ENCODE results near the gene MAP1LC3A.

MAP1LC3A gene

GRCh38 chr20:34522969-34523871 is 35.3 kb upstream of the MAP1LC3A start:
- Histone ChIP-seq H3K27ac (replicated peaks; ENCODE audit: low read length) (no peak overlapping the region), H2BK12ac (ENCODE audit: low read length) (no peak overlapping the region)
- WGBS, 2 donors (ENCODE audit: extremely low coverage in 2 of 2, insufficient read length in 2 of 2, insufficient replicate concordance in 1 of 2), result no CpG with 5 or more reads among the region's 17 CpGs

GRCh38 chr20:34524426-34524825 is 34.1 kb upstream of the MAP1LC3A start:
- Histone ChIP-seq H3K27ac (replicated peaks; ENCODE audit: low read length) (no peak overlapping the region), H4K8ac (ENCODE audit: low read depth, low read length) (no peak overlapping the region), H3K9me3 (replicated peaks in 1 of 2; ENCODE audit: control insufficient read depth in 2 of 2, insufficient read depth in 1 of 2, low read depth in 1 of 2, low read length in 2 of 2) (no peaks in the 10 kb centered on the region)

More at GRCh38 chr20:34522969-34523871, 35.3 kb upstream of the MAP1LC3A start:
- H4K8ac ChIP-seq (ENCODE audit: low read depth, low read length), result no peak overlapping the region
- H2BK120ac ChIP-seq (ENCODE audit: low read depth, low read length), result no peak overlapping the region
- H3K27me3 ChIP-seq (ENCODE audit: control insufficient read depth in 3 of 3, insufficient read depth in 3 of 3, low read depth in 1 of 3, low read length in 3 of 3), result no peaks in the 10 kb centered on the region
- H3K36me3 ChIP-seq (replicated peaks in 1 of 2; ENCODE audit: control insufficient read depth in 2 of 2, insufficient read depth in 2 of 2, low read length in 2 of 2), result peaks cover 16 to 78% of the 10 kb centered on the region in 2 donors
- no peak overlapping the region for H4K91ac ChIP-seq (ENCODE audit: low read depth, low read length, poor library complexity)
- no peaks in the 10 kb centered on the region for H3K4me1 ChIP-seq (ENCODE audit: control insufficient read depth in 2 of 2, insufficient read depth in 1 of 2, low read depth in 1 of 2, low read length in 2 of 2)
- H3K18ac ChIP-seq (ENCODE audit: low read length), result no peak overlapping the region
- H2BK15ac ChIP-seq (ENCODE audit: low read length), result no peak overlapping the region
- H3K23ac ChIP-seq (ENCODE audit: low read depth, low read length, poor library complexity), result no peak overlapping the region
- no peak overlapping the region for H3K4me3 ChIP-seq (ENCODE audit: low read length in 2 of 2)
- H3K14ac ChIP-seq (ENCODE audit: low read length), result no peak overlapping the region
- no peak for DNase-seq (ENCODE audit: low spot score)
- H3K4ac ChIP-seq (ENCODE audit: low read length), result no peak overlapping the region
- peaks cover 9% of the 10 kb centered on the region for H3K79me1 ChIP-seq (ENCODE audit: low read depth, low read length)
- H3K9ac ChIP-seq (ENCODE audit: low read depth, low read length, poor library complexity), result no peak overlapping the region
- no peak overlapping the region for H2AK5ac ChIP-seq (ENCODE audit: low read depth, low read length)
- H3K4me2 ChIP-seq (ENCODE audit: insufficient read depth, low read length, poor library complexity, severe bottlenecking), result no peak overlapping the region
- no peak overlapping the region for H2AFZ ChIP-seq (ENCODE audit: low read length)
- no peak overlapping the region for H2BK5ac ChIP-seq (ENCODE audit: low read length)
- H3K9me3 ChIP-seq (replicated peaks in 1 of 2; ENCODE audit: control insufficient read depth in 2 of 2, insufficient read depth in 1 of 2, low read depth in 1 of 2, low read length in 2 of 2), result no peaks in the 10 kb centered on the region

GRCh38 chr20:34525342-34525708 is 33.2 kb upstream of the MAP1LC3A start:
- H3K14ac ChIP-seq (ENCODE audit: low read length), result no peak overlapping the region
- H3K4me2 ChIP-seq (ENCODE audit: insufficient read depth, low read length, poor library complexity, severe bottlenecking), result no peak overlapping the region
- H3K4me1 ChIP-seq (ENCODE audit: control insufficient read depth in 2 of 2, insufficient read depth in 1 of 2, low read depth in 1 of 2, low read length in 2 of 2), result no peaks in the 10 kb centered on the region
- H2AFZ ChIP-seq (ENCODE audit: low read length), result no peak overlapping the region
- no peaks in the 10 kb centered on the region for H3K9me3 ChIP-seq (replicated peaks in 1 of 2; ENCODE audit: control insufficient read depth in 2 of 2, insufficient read depth in 1 of 2, low read depth in 1 of 2, low read length in 2 of 2)
- H3K23ac ChIP-seq (ENCODE audit: low read depth, low read length, poor library complexity), result no peak overlapping the region
- no peak overlapping the region for H4K91ac ChIP-seq (ENCODE audit: low read depth, low read length, poor library complexity)
- H3K9ac ChIP-seq (ENCODE audit: low read depth, low read length, poor library complexity), result no peak overlapping the region
- no peaks in the 10 kb centered on the region for H3K27me3 ChIP-seq (ENCODE audit: control insufficient read depth in 3 of 3, insufficient read depth in 3 of 3, low read depth in 1 of 3, low read length in 3 of 3)
- no peak overlapping the region for H3K18ac ChIP-seq (ENCODE audit: low read length)
- no peak for DNase-seq (ENCODE audit: low spot score)
- no peak overlapping the region for H2BK5ac ChIP-seq (ENCODE audit: low read length)
- H2BK15ac ChIP-seq (ENCODE audit: low read length), result no peak overlapping the region
- peaks cover 9% of the 10 kb centered on the region for H3K79me1 ChIP-seq (ENCODE audit: low read depth, low read length)
- no peak overlapping the region for H3K4me3 ChIP-seq (ENCODE audit: low read length in 2 of 2)
- H2BK120ac ChIP-seq (ENCODE audit: low read depth, low read length), result no peak overlapping the region
- no peak overlapping the region for H3K4ac ChIP-seq (ENCODE audit: low read length)
- no peak overlapping the region for H4K8ac ChIP-seq (ENCODE audit: low read depth, low read length)
- no peak overlapping the region for H3K27ac ChIP-seq (replicated peaks; ENCODE audit: low read length)
- WGBS, 2 donors (ENCODE audit: extremely low coverage in 2 of 2, insufficient read length in 2 of 2, insufficient replicate concordance in 1 of 2), result no CpG with 5 or more reads among the region's 7 CpGs
- peaks cover 24 to 79% of the 10 kb centered on the region in 2 donors for H3K36me3 ChIP-seq (replicated peaks in 1 of 2; ENCODE audit: control insufficient read depth in 2 of 2, insufficient read depth in 2 of 2, low read length in 2 of 2)
- H2AK5ac ChIP-seq (ENCODE audit: low read depth, low read length), result no peak overlapping the region
- no peak overlapping the region for H2BK12ac ChIP-seq (ENCODE audit: low read length)

More at GRCh38 chr20:34524426-34524825, 34.1 kb upstream of the MAP1LC3A start:
- no peak overlapping the region for H2AFZ ChIP-seq (ENCODE audit: low read length)
- peaks cover 21 to 79% of the 10 kb centered on the region in 2 donors for H3K36me3 ChIP-seq (replicated peaks in 1 of 2; ENCODE audit: control insufficient read depth in 2 of 2, insufficient read depth in 2 of 2, low read length in 2 of 2)
- no peak overlapping the region for H4K91ac ChIP-seq (ENCODE audit: low read depth, low read length, poor library complexity)
- H2BK15ac ChIP-seq (ENCODE audit: low read length), result no peak overlapping the region
- no peak overlapping the region for H3K4me2 ChIP-seq (ENCODE audit: insufficient read depth, low read length, poor library complexity, severe bottlenecking)
- no peak overlapping the region for H3K4me3 ChIP-seq (ENCODE audit: low read length in 2 of 2)
- no peak overlapping the region for H2BK5ac ChIP-seq (ENCODE audit: low read length)
- no peaks in the 10 kb centered on the region for H3K27me3 ChIP-seq (ENCODE audit: control insufficient read depth in 3 of 3, insufficient read depth in 3 of 3, low read depth in 1 of 3, low read length in 3 of 3)
- no peak for DNase-seq (ENCODE audit: low spot score)
- no peak overlapping the region for H3K4ac ChIP-seq (ENCODE audit: low read length)
- H2BK12ac ChIP-seq (ENCODE audit: low read length), result no peak overlapping the region
- no peaks in the 10 kb centered on the region for H3K4me1 ChIP-seq (ENCODE audit: control insufficient read depth in 2 of 2, insufficient read depth in 1 of 2, low read depth in 1 of 2, low read length in 2 of 2)
- H3K14ac ChIP-seq (ENCODE audit: low read length), result no peak overlapping the region
- H3K18ac ChIP-seq (ENCODE audit: low read length), result no peak overlapping the region
- no peak overlapping the region for H2AK5ac ChIP-seq (ENCODE audit: low read depth, low read length)
- no CpG with 5 or more reads among the region's 11 CpGs for WGBS, 2 donors (ENCODE audit: extremely low coverage in 2 of 2, insufficient read length in 2 of 2, insufficient replicate concordance in 1 of 2)
- H2BK120ac ChIP-seq (ENCODE audit: low read depth, low read length), result no peak overlapping the region
- H3K9ac ChIP-seq (ENCODE audit: low read depth, low read length, poor library complexity), result no peak overlapping the region
- peaks cover 9% of the 10 kb centered on the region for H3K79me1 ChIP-seq (ENCODE audit: low read depth, low read length)
- H3K23ac ChIP-seq (ENCODE audit: low read depth, low read length, poor library complexity), result no peak overlapping the region

GRCh38 chr20:34525709-34526416 is 32.7 kb upstream of the MAP1LC3A start:
- H3K79me1 ChIP-seq (ENCODE audit: low read depth, low read length), result peaks cover 9% of the 10 kb centered on the region
- no peak overlapping the region for H2BK12ac ChIP-seq (ENCODE audit: low read length)
- DNase-seq (ENCODE audit: low spot score), result no peak
- no peak overlapping the region for H2BK5ac ChIP-seq (ENCODE audit: low read length)
- no peak overlapping the region for H3K23ac ChIP-seq (ENCODE audit: low read depth, low read length, poor library complexity)
- H3K36me3 ChIP-seq (replicated peaks in 1 of 2; ENCODE audit: control insufficient read depth in 2 of 2, insufficient read depth in 2 of 2, low read length in 2 of 2), result peaks cover 26 to 84% of the 10 kb centered on the region in 2 donors
- H3K14ac ChIP-seq (ENCODE audit: low read length), result no peak overlapping the region
- no peak overlapping the region for H3K4me3 ChIP-seq (ENCODE audit: low read length in 2 of 2)
- no peak overlapping the region for H3K4me2 ChIP-seq (ENCODE audit: insufficient read depth, low read length, poor library complexity, severe bottlenecking)
- H2BK15ac ChIP-seq (ENCODE audit: low read length), result no peak overlapping the region
- no CpG with 5 or more reads among the region's 14 CpGs for WGBS, 2 donors (ENCODE audit: extremely low coverage in 2 of 2, insufficient read length in 2 of 2, insufficient replicate concordance in 1 of 2)
- no peak overlapping the region for H2BK120ac ChIP-seq (ENCODE audit: low read depth, low read length)
- no peak overlapping the region for H2AFZ ChIP-seq (ENCODE audit: low read length)
- H3K9me3 ChIP-seq (replicated peaks in 1 of 2; ENCODE audit: control insufficient read depth in 2 of 2, insufficient read depth in 1 of 2, low read depth in 1 of 2, low read length in 2 of 2), result no peaks in the 10 kb centered on the region
- H3K9ac ChIP-seq (ENCODE audit: low read depth, low read length, poor library complexity), result no peak overlapping the region
- H3K27me3 ChIP-seq (ENCODE audit: control insufficient read depth in 3 of 3, insufficient read depth in 3 of 3, low read depth in 1 of 3, low read length in 3 of 3), result no peaks in the 10 kb centered on the region
- H4K91ac ChIP-seq (ENCODE audit: low read depth, low read length, poor library complexity), result no peak overlapping the region
- H3K27ac ChIP-seq (replicated peaks; ENCODE audit: low read length), result no peak overlapping the region
- H2AK5ac ChIP-seq (ENCODE audit: low read depth, low read length), result no peak overlapping the region
- H3K4me1 ChIP-seq (ENCODE audit: control insufficient read depth in 2 of 2, insufficient read depth in 1 of 2, low read depth in 1 of 2, low read length in 2 of 2), result no peaks in the 10 kb centered on the region
- H3K18ac ChIP-seq (ENCODE audit: low read length), result no peak overlapping the region
- H4K8ac ChIP-seq (ENCODE audit: low read depth, low read length), result no peak overlapping the region
- H3K4ac ChIP-seq (ENCODE audit: low read length), result no peak overlapping the region

All from neuronal stem cell (in vitro differentiated cells).